CD14-positive monocyte (primary cell): Measurements from ENCODE around the gene ASTN2. TPM values are rescaled to one million over a fixed set of nuclear protein-coding genes. Genes with fewer than 3 reads are reported as not detected.

Experiments used
- DNase-seq, 3 donors: peaks; one replicate each; pipeline ENCODE4 v3.0.0-alpha.2; 2011 to 2022
- H2AFZ ChIP-seq: 2 replicates; pipeline ENCODE4 v1.6.0; 2012; ENCODE audit warnings: mild to moderate bottlenecking, low read depth, low read length, inconsistent platforms; ENCODE audit not compliant: insufficient read depth, poor library complexity, severe bottlenecking
- H3K27ac ChIP-seq, 2 donors: 1 replicate in 1 of 2; 2 replicates in 1 of 2; pipeline ENCODE4 v1.5.1; 2012 to 2013; ENCODE audit warnings: low read length in 2 of 2, control low read depth in 1 of 2, inconsistent platforms in 1 of 2, low read depth in 1 of 2, mild to moderate bottlenecking in 1 of 2
- H3K27me3 ChIP-seq, 2 donors: one replicate each; pipeline versions ENCODE4 v1.6.0 to v1.6.1; 2011 to 2013; ENCODE audit warnings: low read length in 2 of 2; ENCODE audit not compliant: control insufficient read depth in 2 of 2, insufficient read depth in 2 of 2
- H3K36me3 ChIP-seq, 2 donors: replicated peaks in 1 of 2; 1 replicate in 1 of 2; 2 replicates in 1 of 2; pipeline versions ENCODE4 v1.5.1 to v1.6.1; 2012 to 2013; ENCODE audit warnings: low read length in 2 of 2, control low read depth in 1 of 2, inconsistent platforms in 1 of 2, mild to moderate bottlenecking in 1 of 2; ENCODE audit not compliant: insufficient read depth in 2 of 2, control insufficient read depth in 1 of 2
- H3K4me1 ChIP-seq, 2 donors: 1 replicate in 1 of 2; 2 replicates in 1 of 2; pipeline versions ENCODE4 v1.5.1 to v1.6.1; 2012 to 2013; ENCODE audit warnings: low read length in 2 of 2, control low read depth in 1 of 2, inconsistent platforms in 1 of 2, mild to moderate bottlenecking in 1 of 2, moderate library complexity in 1 of 2; ENCODE audit not compliant: insufficient read depth in 2 of 2, control insufficient read depth in 1 of 2
- H3K4me2 ChIP-seq: replicated peaks from 2 replicates; pipeline ENCODE3; 2012; ENCODE audit warnings: low read length, moderate library complexity, mild to moderate bottlenecking; ENCODE audit not compliant: poor library complexity, severe bottlenecking; ENCODE audit errors: extremely low read depth
- H3K4me3 ChIP-seq, 3 experiments: fragments of 200-600 bp in 1 of 3; sonication (generic) in 1 of 3; replicated peaks in 1 of 3; 1 replicate in 2 of 3; 2 replicates in 1 of 3; pipeline ENCODE4 v1.5.1; 2011 to 2013; ENCODE audit warnings: low read length in 3 of 3, mild to moderate bottlenecking in 3 of 3, control low read depth in 2 of 3, low read depth in 2 of 3, inconsistent platforms in 1 of 3, moderate library complexity in 1 of 3
- H3K79me2 ChIP-seq: 2 replicates; pipeline ENCODE4 v1.6.0; 2012; ENCODE audit warnings: mild to moderate bottlenecking, control low read depth, inconsistent platforms, low read length, moderate library complexity; ENCODE audit not compliant: insufficient read depth
- H3K9ac ChIP-seq: 2 replicates; pipeline ENCODE4 v1.6.0; 2017; ENCODE audit warnings: low read length, mild to moderate bottlenecking; ENCODE audit not compliant: insufficient read depth, poor library complexity, severe bottlenecking
- H3K9me3 ChIP-seq, 2 donors: replicated peaks in 1 of 2; 1 replicate in 1 of 2; 2 replicates in 1 of 2; pipeline versions ENCODE4 v1.5.1 to v1.6.1; 2012 to 2013; ENCODE audit warnings: low read length in 2 of 2, control low read depth in 1 of 2; ENCODE audit not compliant: control insufficient read depth in 1 of 2, insufficient read depth in 1 of 2
- H4K20me1 ChIP-seq: 2 replicates; pipeline ENCODE4 v1.6.0; 2012; ENCODE audit warnings: mild to moderate bottlenecking, low read length, control low read depth, moderate library complexity; ENCODE audit not compliant: insufficient read depth
- H3K27ac Mint-ChIP-seq, 7 donors: one replicate each; pipeline ENCODE4 v1.8.0; 2020; ENCODE audit warnings: mild to moderate bottlenecking in 7 of 7, mixed read lengths in 7 of 7, moderate library complexity in 6 of 7, inconsistent platforms in 2 of 7
- H3K27me3 Mint-ChIP-seq, 3 donors: one replicate each; pipeline ENCODE4 v1.8.0; 2021 to 2022; ENCODE audit warnings: low read depth in 3 of 3, mild to moderate bottlenecking in 3 of 3, mixed read lengths in 3 of 3, moderate library complexity in 3 of 3, inconsistent platforms in 1 of 3
- H3K36me3 Mint-ChIP-seq, 2 donors: one replicate each; pipeline ENCODE4 v1.8.0; 2020; ENCODE audit warnings: mixed read lengths in 2 of 2, inconsistent platforms in 1 of 2, mild to moderate bottlenecking in 1 of 2
- H3K4me1 Mint-ChIP-seq: one replicate; pipeline ENCODE4 v1.8.0; 2020; ENCODE audit warnings: mild to moderate bottlenecking, mixed read lengths
- H3K4me3 Mint-ChIP-seq, 2 donors: one replicate each; pipeline ENCODE4 v1.8.0; 2020; ENCODE audit warnings: mild to moderate bottlenecking in 2 of 2, mixed read lengths in 2 of 2, moderate library complexity in 1 of 2
- H3K9me3 Mint-ChIP-seq, 7 donors: one replicate each; pipeline ENCODE4 v1.8.0; 2020 to 2022; ENCODE audit warnings: mixed read lengths in 7 of 7, mild to moderate bottlenecking in 6 of 7, moderate library complexity in 6 of 7, inconsistent platforms in 2 of 7
- CTCF ChIP-seq: fragments of 200-600 bp; IDR thresholded peaks from one replicate; pipeline ENCODE4 v1.8.0; 2022; ENCODE audit warnings: antibody characterized with exemption, mild to moderate bottlenecking
- WGBS: methylation state at CpG from one replicate; pipeline ENCODE4 v1.1.5; 2013; ENCODE audit warnings: missing lambda C conversion rate; ENCODE audit not compliant: insufficient coverage; 5-methylcytosine and 5-hydroxymethylcytosine counted together
- intact Hi-C, 2 donors: fragments of 100-400 bp; cut with micrococcal nuclease; formaldehyde crosslinking; loops; one replicate each; pipeline versions ENCODE4 v1.15.0 to v1.15.1; 2023
- polyA plus RNA-seq, 3 donors: library from polyadenylated mRNA; depleted of rRNA in 1 of 3; unstranded in 2 of 3; stranded (reverse) in 1 of 3; fragments of 300-500 nt in 2 of 3; fragments of >200 nt in 1 of 3; fragmentation: Illumina TruSeq in 2 of 3; gene quantifications; 1 replicate in 2 of 3; 2 replicates in 1 of 3; pipeline ENCODE4 v1.2.3, GENCODE V29; 2012 to 2021

The ASTN2 gene
- polyA plus RNA-seq, 3 donors = not detected

GRCh38 chr9:117296453-117296852 is 118.4 kb downstream of the ASTN2 start:
- Histone ChIP-seq H3K4me2 (no peak overlapping the region), H3K27me3 (no peaks in the 10 kb centered on the region), H2AFZ (no peak overlapping the region), H3K27ac (no peak overlapping the region), H3K4me3 (no peak overlapping the region), H3K9me3 (peaks cover 0 to 4% of the 10 kb centered on the region in 2 donors), H3K36me3 (no peaks in the 10 kb centered on the region), H3K9ac (no peak overlapping the region), H3K79me2 (no peaks in the 10 kb centered on the region), H3K4me1 (no peaks in the 10 kb centered on the region), H4K20me1 (no peaks in the 10 kb centered on the region)
- Mint-ChIP-seq H3K4me3 (no peak overlapping the region), H3K9me3 (peaks cover 0 to 9% (median 1%) of the 10 kb centered on the region in 7 donors), H3K27ac (no peak overlapping the region), H3K27me3 (peaks cover 0 to 2% (median 1%) of the 10 kb centered on the region in 3 donors), H3K4me1 (no peaks in the 10 kb centered on the region), H3K36me3 (no peaks in the 10 kb centered on the region)
- intact Hi-C loops = no loop called here
- no peak for TF ChIP-seq CTCF
- DNase-seq = no peak
- WGBS = 80% methylated on average over 1 of the region's 1 CpG

GRCh38 chr9:117293206-117294114 is 121.4 kb downstream of the ASTN2 start:
- H3K4me3 ChIP-seq = no peak overlapping the region
- H2AFZ ChIP-seq = no peak overlapping the region
- no peak overlapping the region for H3K9ac ChIP-seq
- intact Hi-C loops = no loop called here
- H3K4me1 Mint-ChIP-seq = no peaks in the 10 kb centered on the region
- H3K4me2 ChIP-seq = no peak overlapping the region
- 74% methylated on average over 2 of the region's 6 CpGs for WGBS
- peaks cover 0 to 2% (median 1%) of the 10 kb centered on the region in 3 donors for H3K27me3 Mint-ChIP-seq
- no peak overlapping the region for H3K27ac Mint-ChIP-seq
- peaks cover 0 to 4% of the 10 kb centered on the region in 2 donors for H3K9me3 ChIP-seq
- no peak for TF ChIP-seq CTCF
- no peaks in the 10 kb centered on the region for H3K36me3 Mint-ChIP-seq
- H3K27ac ChIP-seq = no peak overlapping the region
- no peaks in the 10 kb centered on the region for H3K27me3 ChIP-seq
- H3K36me3 ChIP-seq = no peaks in the 10 kb centered on the region
- no peaks in the 10 kb centered on the region for H3K79me2 ChIP-seq
- peaks cover 0 to 17% (median 3%) of the 10 kb centered on the region in 7 donors for H3K9me3 Mint-ChIP-seq
- H4K20me1 ChIP-seq = no peaks in the 10 kb centered on the region
- DNase-seq = no peak
- no peaks in the 10 kb centered on the region for H3K4me1 ChIP-seq
- no peak overlapping the region for H3K4me3 Mint-ChIP-seq
